PC-9 (cell line): ENCODE data around the gene PPP1R15B. TPM values are rescaled to one million over a fixed set of nuclear protein-coding genes. Genes with fewer than 3 reads are reported as not detected.

ENCODE experiments used
- BruUV-seq: library from RNA; stranded (reverse); fragments of 400-500 nt; replicated peaks from 2 replicates; lab custom pipeline; 2021; lab: Mats Ljungman, UMichigan
- CTCF ChIA-PET: fragments of 300-600 bp; sonication (Branson Sonifier 250); formaldehyde crosslinking; loops from one replicate; lab custom pipeline; 2022; ENCODE audit warnings: antibody characterized with exemption; lab: Charles Lee
- POLR2A ChIA-PET: fragments of 300-600 bp; sonication (Branson Sonifier 250); formaldehyde crosslinking; loops from one replicate; lab custom pipeline; 2022; ENCODE audit warnings: antibody characterized with exemption; ENCODE audit not compliant: unreplicated experiment; lab: Charles Lee
- DNase-seq, 2 experiments: peaks; one replicate each; pipeline versions ENCODE4 v3.0.0 to v3.0.0-alpha.2; 2015 to 2022; ENCODE audit warnings: mixed read lengths in 1 of 2
- H2AFZ ChIP-seq: fragments of 200-600 bp; sonication (generic); 2 replicates; pipeline ENCODE4 v1.8.1; 2017; ENCODE audit warnings: antibody characterized with exemption
- H3F3A ChIP-seq: fragments of 200-600 bp; sonication (generic); 2 replicates; pipeline ENCODE4 v1.8.1; 2017; ENCODE audit warnings: antibody characterized with exemption, mild to moderate bottlenecking, low read depth; ENCODE audit not compliant: insufficient read depth
- H3K27ac ChIP-seq: fragments of 200-600 bp; sonication (generic); 2 replicates; pipeline ENCODE4 v1.6.1; 2016; ENCODE audit warnings: mixed run types
- H3K27me3 ChIP-seq: fragments of 200-600 bp; sonication (generic); 2 replicates; pipeline ENCODE4 v1.6.1; 2016; ENCODE audit warnings: low read depth, mixed run types; ENCODE audit not compliant: insufficient read depth
- H3K36me3 ChIP-seq: fragments of 200-600 bp; sonication (generic); 2 replicates; pipeline ENCODE4 v1.6.1; 2016; ENCODE audit warnings: low read depth, mixed run types
- H3K4me1 ChIP-seq: fragments of 200-600 bp; sonication (generic); replicated peaks from 2 replicates; pipeline ENCODE4 v1.6.1; 2016; ENCODE audit warnings: mixed run types; ENCODE audit not compliant: insufficient read depth
- H3K4me2 ChIP-seq: fragments of 200-600 bp; sonication (generic); 2 replicates; pipeline ENCODE4 v1.6.1; 2017; ENCODE audit warnings: mixed run types
- H3K4me3 ChIP-seq: fragments of 200-600 bp; sonication (generic); 2 replicates; pipeline ENCODE4 v1.6.1; 2016; ENCODE audit warnings: mixed run types
- H3K79me2 ChIP-seq: fragments of 200-600 bp; sonication (generic); 2 replicates; pipeline ENCODE4 v1.6.1; 2017; ENCODE audit warnings: low read depth, mixed run types
- H3K9me2 ChIP-seq: fragments of 200-600 bp; sonication (generic); 2 replicates; pipeline ENCODE4 v1.8.1; 2017; ENCODE audit warnings: mild to moderate bottlenecking; ENCODE audit not compliant: insufficient read depth
- H3K9me3 ChIP-seq: fragments of 200-600 bp; sonication (generic); 2 replicates; pipeline ENCODE4 v1.8.1; 2016; ENCODE audit warnings: low read depth; ENCODE audit not compliant: insufficient read depth
- H4K20me1 ChIP-seq: fragments of 200-600 bp; sonication (generic); 2 replicates; pipeline ENCODE4 v1.8.1; 2017; ENCODE audit not compliant: insufficient read depth
- EZH2 ChIP-seq: fragments of 200-600 bp; sonication (generic); IDR thresholded peaks from 2 replicates; pipeline ENCODE4 v1.8.0; 2017; ENCODE audit warnings: antibody characterized with exemption, low read depth
- intact Hi-C: fragments of 100-400 bp; cut with micrococcal nuclease; formaldehyde crosslinking; loops from one replicate; pipeline ENCODE4 v1.10.0; 2022; ENCODE audit not compliant: unreplicated experiment
- total RNA-seq: library from RNA; stranded (reverse); gene quantifications from 2 replicates; pipeline ENCODE4 v1.2.3, GENCODE V29; 2021
- TF ChIP-seq, protein P1 (sequence below): fragments of 200-600 bp; sonication (generic); conservative IDR thresholded peaks from 2 replicates; pipeline ENCODE4 v1.6.1; 2017; ENCODE audit warnings: mixed run types, antibody characterized with exemption, mild to moderate bottlenecking, moderate library complexity

Gene PPP1R15B
- total RNA-seq, 1 experiment from 2014 or later = 40.9 TPM

DNA sequence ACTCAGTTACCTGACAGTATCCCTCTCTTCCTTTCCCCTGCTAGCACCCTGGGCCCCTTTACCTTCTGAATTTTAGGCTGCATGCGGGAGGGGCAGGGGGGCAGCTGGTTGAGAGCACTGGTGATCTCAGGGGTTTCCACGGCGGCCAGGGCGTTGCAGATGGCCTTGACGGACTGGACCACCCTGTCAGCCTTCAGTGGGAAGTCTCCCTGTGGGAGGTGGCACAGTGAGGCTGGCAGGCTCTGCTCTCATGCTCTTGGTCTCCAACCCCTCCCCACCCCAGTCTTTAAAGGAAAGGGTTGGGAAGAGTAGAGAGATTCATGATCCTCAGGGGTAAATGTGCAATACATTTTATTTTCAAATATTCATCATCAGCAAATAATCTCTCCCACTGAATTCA lies 46.0 kb upstream of the PPP1R15B start:
- no peak for DNase-seq
- H3K9me2 ChIP-seq = no peaks in the 10 kb centered on the region
- no peak overlapping the region for H3K4me2 ChIP-seq
- H3K27ac ChIP-seq = no peak overlapping the region
- intact Hi-C loops = no loop called here
- peaks cover 14% of the 10 kb centered on the region for H3K36me3 ChIP-seq
- H2AFZ ChIP-seq = no peak overlapping the region
- ChIA-PET CTCF (interaction anchor here (0.6 kb wide), 1 partner anchor 306 kb away, joined by 5 read pairs; no protein-coding TSS in a partner anchor), POLR2A (no interaction called here)
- no peaks in the 10 kb centered on the region for H4K20me1 ChIP-seq
- no TSS peak for BruUV-seq
- H3K4me3 ChIP-seq = no peak overlapping the region
- no peaks in the 10 kb centered on the region for H3K9me3 ChIP-seq
- H3K4me1 ChIP-seq = peaks cover 7% of the 10 kb centered on the region; the same call in 1 of the 2 replicates
- peaks cover 4% of the 10 kb centered on the region; the same call in 1 of the 2 replicates for H3F3A ChIP-seq
- TF ChIP-seq, protein P1, sequence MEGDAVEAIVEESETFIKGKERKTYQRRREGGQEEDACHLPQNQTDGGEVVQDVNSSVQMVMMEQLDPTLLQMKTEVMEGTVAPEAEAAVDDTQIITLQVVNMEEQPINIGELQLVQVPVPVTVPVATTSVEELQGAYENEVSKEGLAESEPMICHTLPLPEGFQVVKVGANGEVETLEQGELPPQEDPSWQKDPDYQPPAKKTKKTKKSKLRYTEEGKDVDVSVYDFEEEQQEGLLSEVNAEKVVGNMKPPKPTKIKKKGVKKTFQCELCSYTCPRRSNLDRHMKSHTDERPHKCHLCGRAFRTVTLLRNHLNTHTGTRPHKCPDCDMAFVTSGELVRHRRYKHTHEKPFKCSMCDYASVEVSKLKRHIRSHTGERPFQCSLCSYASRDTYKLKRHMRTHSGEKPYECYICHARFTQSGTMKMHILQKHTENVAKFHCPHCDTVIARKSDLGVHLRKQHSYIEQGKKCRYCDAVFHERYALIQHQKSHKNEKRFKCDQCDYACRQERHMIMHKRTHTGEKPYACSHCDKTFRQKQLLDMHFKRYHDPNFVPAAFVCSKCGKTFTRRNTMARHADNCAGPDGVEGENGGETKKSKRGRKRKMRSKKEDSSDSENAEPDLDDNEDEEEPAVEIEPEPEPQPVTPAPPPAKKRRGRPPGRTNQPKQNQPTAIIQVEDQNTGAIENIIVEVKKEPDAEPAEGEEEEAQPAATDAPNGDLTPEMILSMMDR = no peak
- TF ChIP-seq EZH2 = no peak
- H3K79me2 ChIP-seq = no peaks in the 10 kb centered on the region
- no peaks in the 10 kb centered on the region for H3K27me3 ChIP-seq

- intact Hi-C loops = no loop called here
- H3K36me3 ChIP-seq = peaks cover 15% of the 10 kb centered on the region
- no peak overlapping the region for H2AFZ ChIP-seq
- H3K27me3 ChIP-seq = no peaks in the 10 kb centered on the region
- H3F3A ChIP-seq = peaks cover 11% of the 10 kb centered on the region; the same call in 1 of the 2 replicates
- TF ChIP-seq EZH2 = no peak
- TF ChIP-seq, protein P1 = no peak
- no peaks in the 10 kb centered on the region for H3K9me3 ChIP-seq
- H3K79me2 ChIP-seq = no peaks in the 10 kb centered on the region
- H3K4me1 ChIP-seq = peaks cover 15% of the 10 kb centered on the region
- POLR2A ChIA-PET = no interaction called here
- no peak overlapping the region for H3K4me3 ChIP-seq
- no peaks in the 10 kb centered on the region for H3K9me2 ChIP-seq
- no peaks in the 10 kb centered on the region for H4K20me1 ChIP-seq
- CTCF ChIA-PET = interaction anchor here (0.7 kb wide), 1 partner anchor 28 kb away, joined by 5 read pairs; no protein-coding TSS in a partner anchor
- H3K27ac ChIP-seq = no peak overlapping the region
- no peak for DNase-seq
- no TSS peak for BruUV-seq
- no peak overlapping the region for H3K4me2 ChIP-seq
Measured at GRCh38 chr1:204456826-204457442, 45.3 kb upstream of the PPP1R15B start.

- Histone ChIP-seq H3K4me3 (no peak overlapping the region), H3K9me3 (no peaks in the 10 kb centered on the region), H2AFZ (no peak overlapping the region), H3K27ac (no peak overlapping the region), H3K9me2 (no peaks in the 10 kb centered on the region), H3K27me3 (no peaks in the 10 kb centered on the region), H3K4me1 (peaks cover 26% of the 10 kb centered on the region), H3K4me2 (no peak overlapping the region), H3K79me2 (no peaks in the 10 kb centered on the region), H3F3A (peaks cover 23% of the 10 kb centered on the region), H4K20me1 (no peaks in the 10 kb centered on the region), H3K36me3 (peaks cover 18% of the 10 kb centered on the region; the same call in 1 of the 2 replicates)
- no TSS peak for BruUV-seq
- DNase-seq = no peak
- POLR2A ChIA-PET = interaction anchor here (0.5 to 0.7 kb wide), 2 partner anchors 14 to 17 kb away, joined by 3 read pairs; no protein-coding TSS in a partner anchor
- TF ChIP-seq, protein P1 = no peak
- TF ChIP-seq EZH2 = no peak
- intact Hi-C loops = no loop called here
- CTCF ChIA-PET = no interaction called here
Measured at GRCh38 chr1:204455831-204456145, 44.2 kb upstream of the PPP1R15B start.
